ENCODE data around the gene KIAA0513.

KIAA0513 gene

DNA sequence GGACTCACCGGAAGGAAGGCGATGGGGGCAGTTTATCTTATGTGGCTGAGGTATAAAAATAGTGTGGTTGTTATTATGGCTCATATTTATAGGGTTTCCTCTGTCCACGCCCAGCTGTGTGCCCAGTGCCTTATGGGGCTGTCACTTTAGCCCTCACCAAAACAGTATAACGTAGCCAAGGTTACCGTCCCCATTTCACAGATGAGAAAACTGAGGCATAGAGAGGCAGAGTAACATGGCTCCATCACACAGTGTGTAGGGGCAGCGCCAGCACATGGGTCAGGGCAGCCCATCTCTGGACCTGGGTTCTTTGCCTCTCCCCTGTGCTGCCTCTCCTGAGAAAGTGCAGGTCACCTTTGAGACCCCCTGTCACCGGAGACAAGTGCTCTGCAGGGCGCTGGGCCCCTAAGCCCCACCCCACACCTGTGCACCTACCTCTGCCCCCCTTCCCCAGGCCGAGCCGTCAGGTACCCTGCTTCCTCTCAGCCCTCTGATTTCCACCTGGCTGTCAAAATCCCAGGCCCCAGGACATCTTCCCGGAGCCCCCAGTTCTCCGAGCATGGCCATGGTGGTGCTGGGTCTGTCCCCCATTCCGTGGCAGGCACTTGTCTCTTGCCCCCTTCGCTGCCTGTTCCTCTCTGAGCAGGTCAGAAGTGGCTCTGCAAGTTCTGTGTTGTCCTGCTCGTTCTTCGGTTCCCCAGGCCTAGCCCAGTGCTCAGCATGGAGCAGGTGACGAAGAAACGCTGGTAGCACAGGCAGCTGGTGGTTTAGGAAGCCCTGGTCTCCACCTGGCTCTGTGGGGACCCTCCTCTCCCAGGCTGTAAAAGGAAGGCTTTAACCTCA is 7.2 kb downstream of the KIAA0513 start:
- no peak overlapping the region for H3K9ac ChIP-seq (ENCODE audit: low read depth, low read length)
- peaks cover 2% of the 10 kb centered on the region for H3K4me1 ChIP-seq (ENCODE audit: control insufficient read depth, insufficient read depth, low read length)
- H3K36me3 ChIP-seq (ENCODE audit: control insufficient read depth, insufficient read depth, low read length): no peaks in the 10 kb centered on the region
- no peaks in the 10 kb centered on the region for H3K9me3 ChIP-seq (ENCODE audit: control insufficient read depth, insufficient read depth, low read length)
- H3K4me3 ChIP-seq (ENCODE audit: low read depth, low read length): no peak overlapping the region
- no peaks in the 10 kb centered on the region for H3K27me3 ChIP-seq (ENCODE audit: control insufficient read depth, insufficient read depth, low read length)

DNA sequence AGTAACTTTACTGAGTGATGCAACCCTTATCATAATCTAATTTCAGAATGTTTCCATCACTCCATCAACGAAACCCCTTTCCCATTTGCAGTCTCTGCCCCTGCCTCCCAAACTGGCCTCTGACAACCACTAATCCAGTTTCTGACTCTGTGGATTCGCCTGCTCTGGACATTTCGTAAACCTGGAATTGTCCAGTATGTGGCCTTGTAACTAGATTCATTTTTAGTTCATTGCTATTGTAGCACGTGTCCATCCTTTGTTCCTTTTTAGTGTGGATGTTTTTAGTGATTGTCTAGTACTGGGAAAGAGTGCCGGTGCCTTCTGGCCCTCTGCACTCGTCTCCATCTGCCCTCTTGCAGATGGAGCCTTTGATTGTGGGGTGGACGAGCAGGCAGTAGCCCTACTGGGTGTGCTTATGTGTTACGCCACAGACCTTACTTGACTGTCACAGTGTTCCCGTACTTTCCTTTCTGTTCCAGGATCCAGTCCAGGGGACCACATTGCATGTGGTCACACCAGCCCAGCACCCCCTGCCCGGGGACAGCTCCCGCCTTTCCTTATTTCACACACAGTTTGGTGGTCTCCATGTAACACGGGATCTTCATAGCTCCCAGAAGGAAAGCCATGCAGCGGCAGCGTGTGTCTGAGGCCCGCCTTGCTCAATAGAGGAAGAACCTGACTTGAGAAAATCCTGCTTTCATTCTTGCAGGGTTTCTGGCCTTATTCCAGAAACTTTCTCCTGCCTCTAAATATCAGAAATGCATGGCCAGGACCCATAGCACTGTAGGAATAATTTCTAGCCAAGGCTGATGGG is 8.8 kb downstream of the KIAA0513 start:
- peaks cover 2% of the 10 kb centered on the region for H3K4me1 ChIP-seq (ENCODE audit: control insufficient read depth, insufficient read depth, low read length)
- H3K9ac ChIP-seq (ENCODE audit: low read depth, low read length): no peak overlapping the region
- H3K36me3 ChIP-seq (ENCODE audit: control insufficient read depth, insufficient read depth, low read length): no peaks in the 10 kb centered on the region
- no peak overlapping the region for H3K4me3 ChIP-seq (ENCODE audit: low read depth, low read length)
- no peaks in the 10 kb centered on the region for H3K9me3 ChIP-seq (ENCODE audit: control insufficient read depth, insufficient read depth, low read length)
- no peaks in the 10 kb centered on the region for H3K27me3 ChIP-seq (ENCODE audit: control insufficient read depth, insufficient read depth, low read length)

DNA sequence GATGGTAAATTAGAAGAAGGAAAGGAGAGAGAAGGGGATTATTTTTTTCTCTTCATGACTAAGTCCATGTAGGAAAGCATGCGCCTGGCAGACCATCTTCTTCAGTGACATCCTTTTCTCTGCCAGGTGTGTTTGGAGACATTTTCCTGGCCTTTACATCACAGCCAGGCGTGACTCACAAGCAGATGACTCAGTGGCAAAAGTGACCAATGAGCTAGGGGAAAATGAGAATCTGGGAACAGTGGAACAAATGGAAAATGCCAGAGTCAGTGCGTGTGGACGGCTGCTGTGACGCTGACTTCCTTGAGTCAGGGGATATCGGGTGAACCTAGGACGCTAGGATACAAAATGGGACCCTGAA is 9.4 kb downstream of the KIAA0513 start:
- no peaks in the 10 kb centered on the region for H3K27me3 ChIP-seq (ENCODE audit: control insufficient read depth, insufficient read depth, low read length)
- H3K4me1 ChIP-seq (ENCODE audit: control insufficient read depth, insufficient read depth, low read length): peaks cover 2% of the 10 kb centered on the region
- H3K9me3 ChIP-seq (ENCODE audit: control insufficient read depth, insufficient read depth, low read length): no peaks in the 10 kb centered on the region
- H3K4me3 ChIP-seq (ENCODE audit: low read depth, low read length): no peak overlapping the region
- H3K36me3 ChIP-seq (ENCODE audit: control insufficient read depth, insufficient read depth, low read length): no peaks in the 10 kb centered on the region
- H3K9ac ChIP-seq (ENCODE audit: low read depth, low read length): no peak overlapping the region

DNA sequence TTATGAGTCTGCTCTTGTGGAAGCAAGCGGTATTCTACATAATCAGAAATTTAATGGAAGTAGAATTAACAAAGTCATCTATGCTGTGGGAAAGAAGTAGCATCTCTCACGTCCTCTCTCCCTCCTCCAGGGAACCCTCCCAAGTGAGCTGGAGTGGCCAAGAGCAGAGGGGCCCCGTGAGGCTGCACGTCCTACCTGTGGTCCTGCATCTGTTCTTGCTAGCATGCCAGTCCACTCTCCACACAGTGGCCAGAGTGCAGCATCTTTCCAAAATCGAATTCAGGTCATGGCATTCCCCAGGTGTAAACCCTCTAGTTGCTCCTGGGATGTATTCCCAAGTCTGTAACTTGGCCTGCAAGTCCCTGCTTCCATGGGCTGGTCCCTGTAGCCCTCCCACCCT is 10.1 kb downstream of the KIAA0513 start:
- H3K9ac ChIP-seq (ENCODE audit: low read depth, low read length): no peak overlapping the region
- peaks cover 2% of the 10 kb centered on the region for H3K4me1 ChIP-seq (ENCODE audit: control insufficient read depth, insufficient read depth, low read length)
- H3K36me3 ChIP-seq (ENCODE audit: control insufficient read depth, insufficient read depth, low read length): no peaks in the 10 kb centered on the region
- H3K27me3 ChIP-seq (ENCODE audit: control insufficient read depth, insufficient read depth, low read length): no peaks in the 10 kb centered on the region
- H3K4me3 ChIP-seq (ENCODE audit: low read depth, low read length): no peak overlapping the region
- H3K9me3 ChIP-seq (ENCODE audit: control insufficient read depth, insufficient read depth, low read length): no peaks in the 10 kb centered on the region

DNA sequence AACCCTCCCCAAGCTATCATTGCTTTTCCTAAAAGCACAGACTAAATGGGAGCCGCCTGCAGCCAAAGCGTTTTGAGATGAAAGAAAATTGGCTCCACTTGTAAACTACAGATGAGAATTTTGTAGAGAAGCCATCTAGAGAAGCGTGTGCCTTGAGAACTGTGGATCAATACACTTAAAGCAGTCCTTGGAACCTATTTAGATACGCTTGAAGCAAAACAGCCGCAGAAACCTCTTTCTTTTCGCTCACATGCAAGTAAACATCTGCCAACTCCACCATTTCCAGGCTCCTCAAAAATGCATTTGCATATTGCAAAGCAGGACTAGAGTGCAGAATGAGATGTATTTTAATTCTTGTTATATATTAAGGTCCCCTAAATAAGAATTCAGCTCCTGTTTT is 13.1 kb downstream of the KIAA0513 start:
- Histone ChIP-seq H3K4me3 (ENCODE audit: low read depth, low read length) (no peak overlapping the region), H3K9ac (ENCODE audit: low read depth, low read length) (no peak overlapping the region), H3K36me3 (ENCODE audit: control insufficient read depth, insufficient read depth, low read length) (no peaks in the 10 kb centered on the region), H3K27me3 (ENCODE audit: control insufficient read depth, insufficient read depth, low read length) (no peaks in the 10 kb centered on the region), H3K4me1 (ENCODE audit: control insufficient read depth, insufficient read depth, low read length) (no peaks in the 10 kb centered on the region), H3K9me3 (ENCODE audit: control insufficient read depth, insufficient read depth, low read length) (no peaks in the 10 kb centered on the region)

DNA sequence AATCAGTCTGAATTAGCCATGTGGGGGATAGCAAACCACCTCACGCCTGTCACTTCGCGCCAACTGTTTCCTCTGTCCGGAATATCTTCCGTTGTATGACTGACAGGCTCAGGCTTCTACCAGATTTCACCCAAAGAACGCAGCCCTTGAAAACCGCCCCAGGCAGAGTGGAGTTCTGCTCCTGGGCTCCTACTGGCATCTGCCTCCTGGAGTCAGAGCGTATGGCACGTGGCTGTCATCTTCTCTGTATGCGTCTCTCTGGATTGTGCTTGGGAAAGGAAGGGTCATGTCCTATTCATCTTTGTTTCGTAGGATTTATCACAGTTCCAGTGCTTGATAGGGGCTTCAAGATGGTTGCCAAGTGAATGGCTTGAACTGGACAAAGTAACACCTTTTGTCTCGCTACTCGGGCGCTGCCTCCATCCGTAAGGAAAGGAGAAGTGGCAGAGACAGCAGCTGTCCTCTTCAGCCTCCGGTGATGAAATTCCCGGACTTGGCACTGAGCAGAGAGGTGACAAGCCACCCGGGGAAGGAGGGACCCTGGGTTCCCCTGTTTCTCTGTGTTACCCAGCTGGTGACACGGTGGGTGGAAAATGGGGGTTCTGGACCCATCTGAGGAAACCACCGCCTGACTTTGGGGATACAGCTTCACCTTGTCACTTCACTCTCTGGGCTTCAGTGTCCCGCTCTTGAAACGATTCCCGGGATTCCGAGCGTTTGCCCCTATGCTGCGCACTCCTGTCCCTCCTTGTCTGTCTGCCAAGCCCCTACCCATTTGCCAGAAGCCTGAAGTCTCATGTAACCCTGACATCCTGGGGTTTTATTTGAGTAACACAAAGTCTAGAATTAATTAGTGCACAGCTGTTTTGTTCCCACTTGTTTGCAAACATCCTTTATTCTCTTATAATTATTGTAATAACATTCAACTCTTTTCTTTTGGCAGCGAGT is 13.9 kb downstream of the KIAA0513 start:
- Histone ChIP-seq H3K27me3 (ENCODE audit: control insufficient read depth, insufficient read depth, low read length) (no peaks in the 10 kb centered on the region), H3K9ac (ENCODE audit: low read depth, low read length) (no peak overlapping the region), H3K4me1 (ENCODE audit: control insufficient read depth, insufficient read depth, low read length) (no peaks in the 10 kb centered on the region), H3K36me3 (ENCODE audit: control insufficient read depth, insufficient read depth, low read length) (no peaks in the 10 kb centered on the region), H3K4me3 (ENCODE audit: low read depth, low read length) (no peak overlapping the region), H3K9me3 (ENCODE audit: control insufficient read depth, insufficient read depth, low read length) (no peaks in the 10 kb centered on the region)

DNA sequence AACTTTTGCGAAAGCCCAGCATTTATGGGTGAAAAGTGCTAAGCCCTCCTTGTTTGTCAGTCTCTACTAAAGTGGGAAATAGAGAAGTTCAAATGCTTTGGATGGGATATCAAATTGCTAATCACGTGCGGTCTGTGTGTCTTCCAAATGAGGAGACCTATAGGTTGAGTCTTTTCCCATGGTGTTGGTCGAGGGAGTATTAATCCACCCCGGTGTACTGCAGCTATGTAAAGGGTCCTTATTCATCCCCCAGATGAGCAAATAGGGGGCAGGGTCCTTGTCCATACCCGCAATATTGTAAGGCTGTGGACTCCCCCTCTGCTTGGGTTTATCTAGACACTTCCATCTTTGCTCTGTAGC is 14.6 kb downstream of the KIAA0513 start:
- Histone ChIP-seq H3K36me3 (ENCODE audit: control insufficient read depth, insufficient read depth, low read length) (no peaks in the 10 kb centered on the region), H3K4me3 (ENCODE audit: low read depth, low read length) (no peak overlapping the region), H3K9me3 (ENCODE audit: control insufficient read depth, insufficient read depth, low read length) (no peaks in the 10 kb centered on the region), H3K9ac (ENCODE audit: low read depth, low read length) (no peak overlapping the region), H3K4me1 (ENCODE audit: control insufficient read depth, insufficient read depth, low read length) (no peaks in the 10 kb centered on the region), H3K27me3 (ENCODE audit: control insufficient read depth, insufficient read depth, low read length) (no peaks in the 10 kb centered on the region)

DNA sequence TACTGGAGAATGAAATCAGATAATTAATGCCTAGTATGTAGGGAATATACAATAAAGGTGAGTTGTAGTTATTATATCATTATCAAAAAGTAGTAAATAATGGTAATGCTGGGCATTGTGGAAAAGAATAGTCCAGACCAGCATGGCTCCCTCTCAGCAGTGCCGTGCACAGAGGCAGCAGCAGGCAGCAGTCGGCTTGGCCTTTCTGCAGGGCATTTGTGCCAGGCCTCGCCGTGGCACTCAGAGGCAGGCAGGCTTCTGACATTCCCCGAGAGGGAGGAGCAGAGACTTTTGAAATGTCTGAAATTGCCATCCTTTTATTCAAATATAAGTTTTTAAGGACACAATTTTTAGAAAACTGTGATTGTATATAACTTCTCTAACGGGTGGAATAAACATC is 15.0 kb downstream of the KIAA0513 start:
- no peaks in the 10 kb centered on the region for H3K9me3 ChIP-seq (ENCODE audit: control insufficient read depth, insufficient read depth, low read length)
- H3K4me1 ChIP-seq (ENCODE audit: control insufficient read depth, insufficient read depth, low read length): no peaks in the 10 kb centered on the region
- no peak overlapping the region for H3K9ac ChIP-seq (ENCODE audit: low read depth, low read length)
- no peaks in the 10 kb centered on the region for H3K27me3 ChIP-seq (ENCODE audit: control insufficient read depth, insufficient read depth, low read length)
- no peaks in the 10 kb centered on the region for H3K36me3 ChIP-seq (ENCODE audit: control insufficient read depth, insufficient read depth, low read length)
- H3K4me3 ChIP-seq (ENCODE audit: low read depth, low read length): no peak overlapping the region

DNA sequence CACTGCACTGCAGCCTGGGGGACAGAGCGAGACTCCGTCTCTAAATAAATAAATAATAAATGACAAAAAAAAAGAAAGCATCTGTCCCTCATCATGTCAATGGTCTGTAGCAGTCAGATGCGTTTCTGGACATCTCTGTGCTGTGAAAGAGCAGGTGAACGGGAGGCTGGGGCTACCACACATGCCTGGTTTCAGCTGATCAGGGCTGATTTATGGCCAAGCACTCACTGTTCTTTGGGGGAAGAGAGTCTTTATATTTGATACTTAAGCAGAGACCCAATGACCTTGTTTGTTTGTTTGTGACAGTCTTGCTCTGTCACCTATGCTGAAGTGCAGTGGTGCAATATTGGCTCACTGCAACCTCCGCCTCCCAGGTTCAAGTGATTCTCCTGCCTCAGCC is 17.5 kb downstream of the KIAA0513 start:
- Histone ChIP-seq H3K27me3 (ENCODE audit: control insufficient read depth, insufficient read depth, low read length) (no peaks in the 10 kb centered on the region), H3K4me3 (ENCODE audit: low read depth, low read length) (no peak overlapping the region), H3K36me3 (ENCODE audit: control insufficient read depth, insufficient read depth, low read length) (no peaks in the 10 kb centered on the region), H3K4me1 (ENCODE audit: control insufficient read depth, insufficient read depth, low read length) (no peaks in the 10 kb centered on the region), H3K9me3 (ENCODE audit: control insufficient read depth, insufficient read depth, low read length) (no peaks in the 10 kb centered on the region), H3K9ac (ENCODE audit: low read depth, low read length) (no peak overlapping the region)

DNA sequence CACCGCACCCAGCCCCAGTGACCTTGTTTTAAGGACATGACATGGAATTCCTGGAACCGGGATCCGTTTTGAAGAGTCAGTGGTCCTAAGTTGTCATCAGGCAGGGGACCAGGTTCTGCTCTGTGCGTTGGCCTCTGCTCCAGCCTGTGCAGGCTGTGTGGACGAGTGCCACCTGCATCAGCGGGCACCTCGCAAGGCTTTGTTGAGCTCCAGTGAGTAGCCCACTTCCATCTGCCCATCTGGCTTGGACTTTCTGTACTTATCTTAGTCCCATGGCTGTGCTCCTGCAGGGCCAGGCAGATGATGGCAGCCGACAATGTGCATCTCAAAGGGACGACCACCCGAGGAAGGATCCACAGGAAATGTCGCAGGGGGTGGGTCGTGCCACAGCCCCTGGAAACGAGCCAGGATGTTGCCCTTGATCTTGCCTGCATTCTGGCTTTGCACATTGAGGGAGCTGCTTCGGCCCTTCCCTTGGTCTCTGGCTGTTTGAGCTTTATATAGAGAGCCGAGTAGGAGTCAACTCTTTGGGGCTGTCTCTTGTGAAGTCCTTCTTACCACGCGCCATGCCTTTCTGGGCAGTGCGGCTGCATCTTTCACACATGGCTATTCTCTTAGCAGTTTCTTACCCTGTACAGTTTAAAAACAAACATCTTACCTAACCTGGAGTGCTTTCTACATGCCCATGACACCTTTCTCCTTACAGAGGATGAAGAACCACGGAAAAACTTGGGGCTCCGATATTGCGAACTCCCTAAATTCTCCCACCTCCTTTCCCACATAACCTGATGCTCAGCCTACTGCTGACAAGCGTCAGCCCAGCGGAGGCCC is 18.3 kb downstream of the KIAA0513 start:
- Histone ChIP-seq H3K9ac (ENCODE audit: low read depth, low read length) (no peak overlapping the region), H3K36me3 (ENCODE audit: control insufficient read depth, insufficient read depth, low read length) (no peaks in the 10 kb centered on the region), H3K4me3 (ENCODE audit: low read depth, low read length) (no peak overlapping the region), H3K4me1 (ENCODE audit: control insufficient read depth, insufficient read depth, low read length) (no peaks in the 10 kb centered on the region), H3K27me3 (ENCODE audit: control insufficient read depth, insufficient read depth, low read length) (no peaks in the 10 kb centered on the region), H3K9me3 (ENCODE audit: control insufficient read depth, insufficient read depth, low read length) (no peaks in the 10 kb centered on the region)

DNA sequence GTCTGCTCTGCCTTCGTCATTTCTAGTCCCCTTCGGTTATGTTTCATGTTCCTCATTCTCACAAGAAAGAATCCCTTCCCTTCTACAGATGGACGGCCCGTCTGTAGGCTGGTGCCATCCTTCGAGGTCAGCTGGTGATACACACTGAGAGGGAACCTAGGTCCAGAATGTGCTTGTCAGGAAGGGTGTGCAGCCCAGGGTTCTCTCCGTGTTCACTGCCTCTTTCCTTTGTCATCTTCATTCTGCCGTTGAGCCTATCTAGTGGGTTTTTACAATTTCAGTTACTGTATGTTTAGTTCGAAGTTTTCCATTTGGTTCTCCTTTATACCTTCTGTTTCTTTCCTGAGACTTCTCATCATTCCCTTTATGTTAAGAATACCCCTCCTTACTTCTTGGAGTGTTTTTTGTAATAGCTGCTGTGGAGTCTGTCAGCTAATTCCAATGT is 18.9 kb downstream of the KIAA0513 start:
- H3K9ac ChIP-seq (ENCODE audit: low read depth, low read length): no peak overlapping the region
- H3K36me3 ChIP-seq (ENCODE audit: control insufficient read depth, insufficient read depth, low read length): no peaks in the 10 kb centered on the region
- no peaks in the 10 kb centered on the region for H3K4me1 ChIP-seq (ENCODE audit: control insufficient read depth, insufficient read depth, low read length)
- no peaks in the 10 kb centered on the region for H3K27me3 ChIP-seq (ENCODE audit: control insufficient read depth, insufficient read depth, low read length)
- no peak overlapping the region for H3K4me3 ChIP-seq (ENCODE audit: low read depth, low read length)
- no peaks in the 10 kb centered on the region for H3K9me3 ChIP-seq (ENCODE audit: control insufficient read depth, insufficient read depth, low read length)

All from iPS-15b (cell line).